K562 (cell line): ENCODE measurements around the gene MYL4. TPM values are rescaled to one million over a fixed set of nuclear protein-coding genes. Genes with fewer than 3 reads are reported as not detected.

Experiments used
- ATAC-seq: fragments of 200-7000 bp; cut with Tn5 transposase; 3 replicates; pipeline ENCODE4 v1.9.1; 2020; ENCODE audit warnings: moderate library complexity
- BruUV-seq: library from RNA; stranded (reverse); fragments of 400-500 nt; replicated peaks from 2 replicates; lab custom pipeline; 2021; lab: Mats Ljungman, UMichigan
- CTCF ChIA-PET: fragments of 300-600 bp; formaldehyde crosslinking; extraction: SDS; loops from one replicate; lab custom pipeline; 2021; ENCODE audit warnings: low intra/inter-chr PET ratio; lab: Yijun Ruan, JAX
- POLR2A ChIA-PET: fragments of 300-600, 350-650 bp; sonication (Branson Sonifier 250); formaldehyde crosslinking; extraction: SDS; loops from one replicate; lab custom pipeline; 2021; ENCODE audit warnings: antibody characterized with exemption, inconsistent platforms; lab: Yijun Ruan, JAX
- DNase-seq, 4 experiments: peaks; one replicate each; pipeline versions ENCODE4 v3.0.0 to v3.0.0-alpha.2; 2011 to 2018; ENCODE audit warnings: low spot score in 3 of 4, mixed read lengths in 3 of 4; ENCODE audit errors: extremely low read depth in 1 of 4
- FAIRE-seq: peaks from 2 replicates; lab custom pipeline; 2011; peaks lifted over from hg19 to GRCh38; lab: Jason Lieb, UNC
- H2AFZ ChIP-seq: 2 replicates; pipeline ENCODE4 v1.6.0; 2011; ENCODE audit warnings: low read depth, low read length, control low read depth, inconsistent platforms
- H3K27ac ChIP-seq: fragments of 200-600 bp; 3 replicates; pipeline ENCODE4 v1.8.0; 2011; ENCODE audit warnings: low read depth, mild to moderate bottlenecking, control low read depth, inconsistent platforms, low read length, moderate library complexity, mixed read lengths; ENCODE audit errors: extremely low read depth
- H3K27me3 ChIP-seq, 2 experiments: fragments of 300-600 bp in 1 of 2; 2 replicates in 1 of 2; 3 replicates in 1 of 2; pipeline versions ENCODE4 v1.6.0 to v1.8.0; 2011; ENCODE audit warnings: inconsistent platforms in 2 of 2, low read length in 2 of 2, mild to moderate bottlenecking in 1 of 2, mixed read lengths in 1 of 2, moderate library complexity in 1 of 2; ENCODE audit not compliant: control insufficient read depth in 2 of 2, insufficient read depth in 2 of 2
- H3K36me3 ChIP-seq: fragments of 300-600 bp; 3 replicates; pipeline ENCODE4 v1.8.0; 2011; ENCODE audit warnings: mild to moderate bottlenecking, low read length, inconsistent platforms; ENCODE audit not compliant: control insufficient read depth, insufficient read depth
- H3K4me1 ChIP-seq, 2 experiments: fragments of 200-600 bp in 1 of 2; replicated peaks in 1 of 2; 2 replicates in 1 of 2; 3 replicates in 1 of 2; pipeline versions ENCODE4 v1.5.1 to v1.8.0; 2011; ENCODE audit warnings: inconsistent platforms in 2 of 2, low read length in 2 of 2, mild to moderate bottlenecking in 1 of 2, mixed read lengths in 1 of 2, moderate library complexity in 1 of 2; ENCODE audit not compliant: control insufficient read depth in 2 of 2, insufficient read depth in 2 of 2
- H3K4me2 ChIP-seq: 2 replicates; pipeline ENCODE4 v1.6.1; 2011; ENCODE audit warnings: low read length, control low read depth, inconsistent platforms, mixed read lengths; ENCODE audit not compliant: insufficient read depth
- H3K4me3 ChIP-seq: fragments of 200-600 bp; sonication (generic), shearing (Covaris generic); 2 replicates; pipeline ENCODE4 v1.5.1; 2016; ENCODE audit warnings: control low read depth, inconsistent platforms
- H3K79me2 ChIP-seq: fragments of 200-600 bp; 3 replicates; pipeline ENCODE4 v1.8.0; 2011; ENCODE audit warnings: low read length, inconsistent platforms; ENCODE audit not compliant: control insufficient read depth, insufficient read depth
- H3K9ac ChIP-seq, 2 experiments: 2 replicates each; pipeline versions ENCODE4 v1.6.0 to v1.6.1; 2011; ENCODE audit warnings: low read depth in 2 of 2, low read length in 2 of 2, control low read depth in 1 of 2, inconsistent platforms in 1 of 2, mild to moderate bottlenecking in 1 of 2, mixed read lengths in 1 of 2; ENCODE audit not compliant: insufficient read depth in 1 of 2
- H3K9me1 ChIP-seq: one replicate; pipeline ENCODE4 v1.6.0; 2011; ENCODE audit warnings: inconsistent platforms, mild to moderate bottlenecking, low read length, moderate library complexity; ENCODE audit not compliant: control insufficient read depth, insufficient read depth
- H3K9me3 ChIP-seq: replicated peaks from 2 replicates; pipeline ENCODE4 v1.5.1; 2011; ENCODE audit warnings: low read depth, low read length, inconsistent platforms; ENCODE audit not compliant: control insufficient read depth, insufficient read depth
- H4K20me1 ChIP-seq: replicated peaks from 2 replicates; pipeline ENCODE4 v1.6.1; 2011; ENCODE audit warnings: low read length, inconsistent platforms, mixed read lengths; ENCODE audit not compliant: control insufficient read depth, insufficient read depth
- ARNT ChIP-seq, 2 experiments: fragments of 450-650 bp; IDR thresholded peaks; 2 replicates each; pipeline ENCODE4 v1.6.1; 2016; ENCODE audit warnings: mild to moderate bottlenecking in 1 of 2
- CHCHD3 ChIP-seq: fragments of 250-450 bp; sonication (Bioruptor Pico); IDR thresholded peaks from 2 replicates; pipeline ENCODE4 v2.1.2; 2022; ENCODE audit warnings: mild to moderate bottlenecking
- ETV1 ChIP-seq: fragments of 450-650 bp; conservative IDR thresholded peaks from 2 replicates; pipeline ENCODE4 v1.6.1; 2016; ENCODE audit warnings: missing genetic modification characterization, control low read depth, low read depth, missing compliant biosample characterization
- ETV5 ChIP-seq: sonication (generic); formaldehyde crosslinking; IDR thresholded peaks from 2 replicates; pipeline ENCODE4 v1.4.0; 2020; ENCODE audit warnings: low read depth, mild to moderate bottlenecking, missing genetic modification reagents
- FOXA1 ChIP-seq: fragments of 450-650 bp; IDR thresholded peaks from 2 replicates; pipeline ENCODE4 v1.6.1; 2016; ENCODE audit warnings: mild to moderate bottlenecking, borderline replicate concordance
- FOXK2 ChIP-seq, 2 experiments: fragments of 450-650 bp; IDR thresholded peaks in 1 of 2; conservative IDR thresholded peaks in 1 of 2; 2 replicates each; pipeline ENCODE4 v1.6.1; 2016; ENCODE audit warnings: low read depth in 2 of 2, mild to moderate bottlenecking in 1 of 2
- HDGF ChIP-seq: fragments of 450-650 bp; IDR thresholded peaks from 2 replicates; pipeline ENCODE4 v1.6.1; 2016
- HNRNPUL1 ChIP-seq: fragments of 200-400 bp; formaldehyde crosslinking; IDR thresholded peaks from 2 replicates; pipeline ENCODE4 v1.6.1; 2017; ENCODE audit warnings: low read length
- ILF3 ChIP-seq: fragments of 450-650 bp; IDR thresholded peaks from 2 replicates; pipeline ENCODE4 v1.6.1; 2018; ENCODE audit warnings: antibody characterized with exemption, mild to moderate bottlenecking, moderate library complexity, borderline replicate concordance
- RHOXF2B ChIP-seq: fragments of 250-450 bp; sonication (Bioruptor Pico); conservative IDR thresholded peaks from 2 replicates; pipeline ENCODE4 v1.5.1; 2021
- SMARCA4 ChIP-seq: fragments of 450-650 bp; IDR thresholded peaks from 2 replicates; pipeline ENCODE4 v1.6.1; 2016
- SRSF1 ChIP-seq: fragments of 200-400 bp; formaldehyde crosslinking; IDR thresholded peaks from 2 replicates; pipeline ENCODE4 v1.6.1; 2017; ENCODE audit warnings: mild to moderate bottlenecking, low read depth, low read length, moderate library complexity
- SRSF3 ChIP-seq: fragments of 200-400 bp; formaldehyde crosslinking; IDR thresholded peaks from 2 replicates; pipeline ENCODE4 v1.6.1; 2016; ENCODE audit warnings: mild to moderate bottlenecking, low read length, moderate library complexity; ENCODE audit not compliant: insufficient read depth
- SRSF9 ChIP-seq: fragments of 200-400 bp; formaldehyde crosslinking; IDR thresholded peaks from 2 replicates; pipeline ENCODE4 v1.6.1; 2017; ENCODE audit warnings: low read depth, low read length, borderline replicate concordance
- TRIM24 ChIP-seq, 2 experiments: fragments of 450-650 bp; IDR thresholded peaks; 2 replicates each; pipeline ENCODE4 v1.6.1; 2016
- TRIM28 ChIP-seq: fragments of 450-650 bp; IDR thresholded peaks from 2 replicates; pipeline ENCODE4 v1.6.1; 2017
- ZNF316 ChIP-seq: fragments of 450-650 bp; IDR thresholded peaks from 2 replicates; pipeline ENCODE4 v1.6.1; 2016
- ZNF408 ChIP-seq: fragments of 250-450 bp; sonication (Bioruptor Pico); IDR thresholded peaks from 2 replicates; pipeline ENCODE4 v1.4.0; 2020; ENCODE audit warnings: low read depth, mild to moderate bottlenecking, moderate library complexity
- ZNF707 ChIP-seq: fragments of 250-450 bp; sonication (Bioruptor Pico); conservative IDR thresholded peaks from 2 replicates; pipeline ENCODE4 v1.8.0; 2022; ENCODE audit warnings: inconsistent platforms, mild to moderate bottlenecking, moderate library complexity
- WGBS: fragments of 100-300 bp; shearing (Covaris generic); methylation state at CpG from one replicate; pipeline ENCODE4 v1.1.6; 2016; ENCODE audit warnings: low coverage, mixed read lengths; ENCODE audit not compliant: insufficient coverage; ENCODE audit errors: missing lambda C conversion rate; 5-methylcytosine and 5-hydroxymethylcytosine counted together
- in situ Hi-C: fragments of 300-500 bp; cut with MboI; formaldehyde crosslinking; loops from 4 replicates; pipeline ENCODE4 v1.15.0; 2018; ENCODE audit warnings: inconsistent platforms, mixed read lengths
- intact Hi-C: fragments of 100-400 bp; cut with micrococcal nuclease; formaldehyde crosslinking; loops from 2 replicates; pipeline ENCODE4 v1.14.2; 2022
- polyA plus RNA-seq, 8 experiments: library from polyadenylated mRNA; depleted of rRNA in 4 of 8; stranded (reverse) in 5 of 8; unstranded in 3 of 8; fragments of >200 nt; fragmentation: Nextera tagmentation in 2 of 8; fragmentation: Illumina TruSeq in 1 of 8; extraction: Ambion mirVana in 2 of 8; extraction: Trizol in 1 of 8; gene quantifications; 2 replicates each; pipeline versions ENCODE4 v1.2.1 to v1.2.3, GENCODE V29; 2011 to 2014; ENCODE audit warnings: inconsistent platforms in 1 of 8, missing spikeins in 1 of 8
- total RNA-seq, 7 experiments: library from RNA; depleted of rRNA in 6 of 7; stranded (reverse); fragments of >200 nt in 6 of 7; fragmentation: Illumina TruSeq in 2 of 7; extraction: Trizol in 2 of 7; gene quantifications; 2 replicates each; pipeline versions ENCODE4 v1.2.1 to v1.2.3, GENCODE V29; 2011 to 2021; ENCODE audit warnings: low replicate concordance in 1 of 7
- TF ChIP-seq, protein P1 (sequence below): fragments of 450-650 bp; formaldehyde crosslinking; IDR thresholded peaks from 2 replicates; pipeline ENCODE4 v1.4.0; 2020; ENCODE audit warnings: mild to moderate bottlenecking, mixed read lengths
- TF ChIP-seq, protein P2 (sequence below): sonication (generic); formaldehyde crosslinking; IDR thresholded peaks from 2 replicates; pipeline ENCODE4 v1.5.0; 2020; ENCODE audit warnings: missing genetic modification reagents

MYL4 gene
- total and polyA plus RNA-seq, 9 of the 15 experiments (the other 6 are each of a cell fraction or from before 2014, with no cell fraction given) = 117 to 423 (median 221) TPM

DNA sequence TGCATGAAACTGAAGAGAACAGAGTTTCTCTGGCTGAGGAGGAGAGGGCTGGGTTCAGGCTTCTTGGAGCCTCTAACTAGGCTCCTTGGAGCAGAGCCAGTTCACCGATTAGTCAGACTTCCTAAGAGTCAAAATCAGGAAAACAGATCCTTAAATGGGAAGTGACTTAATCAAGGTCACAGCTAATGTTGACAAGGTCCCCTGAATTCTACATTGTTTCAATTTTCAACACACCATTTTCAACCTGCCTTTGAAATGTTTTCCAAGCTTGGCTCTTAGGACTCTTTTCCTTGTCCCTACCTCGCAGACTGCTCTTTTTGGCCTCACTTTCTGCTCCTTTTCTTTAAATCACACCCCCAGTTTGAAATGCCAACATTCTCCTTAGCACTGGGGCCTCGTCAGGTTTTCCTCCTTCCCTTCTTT lies 16.3 kb downstream of the MYL4 start (continued):
- TF ChIP-seq SMARCA4 = no peak

DNA sequence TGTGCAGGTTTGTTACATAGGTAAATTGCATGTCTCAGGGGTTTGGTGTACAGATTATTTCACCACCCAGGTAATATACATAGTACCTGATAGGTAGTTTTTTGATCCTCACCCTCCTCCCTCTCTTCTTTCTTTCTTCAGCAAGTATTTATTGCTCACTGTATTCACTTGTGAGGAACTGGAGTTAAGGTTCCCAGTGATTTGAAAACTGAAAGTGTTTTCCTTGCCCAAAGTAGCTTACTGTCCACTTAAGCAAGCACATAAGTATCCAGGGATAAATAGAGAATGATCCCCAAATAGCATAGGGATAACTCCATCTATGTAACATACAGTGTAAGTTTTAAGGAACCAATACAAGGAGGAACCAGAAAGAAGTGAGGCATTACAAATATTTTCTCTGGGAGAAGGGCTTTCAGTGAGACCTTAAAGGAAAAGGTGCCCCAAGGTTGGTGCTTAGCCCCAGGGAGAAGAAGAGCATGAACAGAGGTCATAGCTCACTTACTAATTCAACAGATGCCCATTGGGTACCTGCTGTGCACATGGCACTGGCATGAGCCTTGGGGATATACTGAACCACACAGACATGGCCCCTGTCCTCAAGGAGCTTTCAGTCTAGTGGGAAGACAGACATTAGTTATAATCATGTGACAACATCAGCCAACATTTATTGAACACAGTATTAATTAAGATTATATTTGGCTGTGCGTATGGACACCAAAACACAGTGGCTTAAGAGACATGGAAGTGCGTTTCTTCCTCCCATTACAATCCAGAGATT lies 17.0 kb downstream of the MYL4 start:
- ChIA-PET POLR2A (interaction anchor here (0.6 to 1.4 kb wide), 5 partner anchors 16 to 423 kb away, joined by 3 to 5 read pairs (median 3); partner anchors contain the start of gene KPNB1), CTCF (no interaction called here)
- Histone ChIP-seq H3K9me1 (no peaks in the 10 kb centered on the region), H3K4me2 (no peak overlapping the region), H4K20me1 (no peaks in the 10 kb centered on the region), H3K4me1 (peaks cover 12 to 24% of the 10 kb centered on the region in 2 experiments; a peak in 4 of 5 replicates), H3K36me3 (peaks cover 34% of the 10 kb centered on the region), H3K9ac (no peak overlapping the region), H3K27me3 (no peaks in the 10 kb centered on the region), H3K4me3 (no peak overlapping the region), H3K9me3 (peaks cover 24% of the 10 kb centered on the region), H3K79me2 (no peaks in the 10 kb centered on the region), H3K27ac (peak overlapping the region; percentile 60; the same call in 1 of the 3 replicates), H2AFZ (no peak overlapping the region)
- BruUV-seq = no TSS peak
- in situ Hi-C loops = loop anchor here (10.0 kb wide), 1 partner anchor 389 kb away; no protein-coding TSS in a partner anchor
- intact Hi-C loops = no loop called here
- DNase-seq = no peak
- FAIRE-seq = no peak
- WGBS = 94% methylated on average over 2 of the region's 2 CpGs
- no peak for ATAC-seq
- TF ChIP-seq SRSF9 (no peak), ETV5 (no peak), ZNF707 (CRISPR knock-in tag) (no peak), ZNF316 (peak; percentile 75), CHCHD3 (no peak), ETV1 (tag) (no peak), RHOXF2B (CRISPR knock-in tag) (no peak), ARNT (IDR thresholded peaks at IDR 0.05) (no peak), ZNF408 (no peak), FOXA1 (no peak), TRIM24 (IDR thresholded peaks at IDR 0.05) (peak in 1 of 2 experiments; percentile 27; a peak in 1 of 4 replicates), HNRNPUL1 (no peak), SRSF3 (no peak), SRSF1 (no peak), FOXK2 (conservative IDR thresholded peaks at IDR 0.05 in 1 of 2, IDR thresholded peaks at IDR 0.05 in 1 of 2; ENCODE audit: low read depth in 2 of 2) (0 out of 4 replicates have a peak, but pooled peaks of 1 of the 2 experiments have one; percentile 28), TRIM28 (peak; percentile 56), ILF3 (no peak), HDGF (no peak)
- TF ChIP-seq, protein P1, sequence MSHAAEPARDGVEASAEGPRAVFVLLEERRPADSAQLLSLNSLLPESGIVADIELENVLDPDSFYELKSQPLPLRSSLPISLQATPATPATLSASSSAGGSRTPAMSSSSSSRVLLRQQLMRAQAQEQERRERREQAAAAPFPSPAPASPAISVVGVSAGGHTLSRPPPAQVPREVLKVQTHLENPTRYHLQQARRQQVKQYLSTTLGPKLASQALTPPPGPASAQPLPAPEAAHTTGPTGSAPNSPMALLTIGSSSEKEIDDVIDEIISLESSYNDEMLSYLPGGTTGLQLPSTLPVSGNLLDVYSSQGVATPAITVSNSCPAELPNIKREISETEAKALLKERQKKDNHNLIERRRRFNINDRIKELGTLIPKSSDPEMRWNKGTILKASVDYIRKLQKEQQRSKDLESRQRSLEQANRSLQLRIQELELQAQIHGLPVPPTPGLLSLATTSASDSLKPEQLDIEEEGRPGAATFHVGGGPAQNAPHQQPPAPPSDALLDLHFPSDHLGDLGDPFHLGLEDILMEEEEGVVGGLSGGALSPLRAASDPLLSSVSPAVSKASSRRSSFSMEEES (CRISPR knock-in tag) = peak; percentile 12; the same call in 1 of the 2 replicates
- TF ChIP-seq, protein P2, sequence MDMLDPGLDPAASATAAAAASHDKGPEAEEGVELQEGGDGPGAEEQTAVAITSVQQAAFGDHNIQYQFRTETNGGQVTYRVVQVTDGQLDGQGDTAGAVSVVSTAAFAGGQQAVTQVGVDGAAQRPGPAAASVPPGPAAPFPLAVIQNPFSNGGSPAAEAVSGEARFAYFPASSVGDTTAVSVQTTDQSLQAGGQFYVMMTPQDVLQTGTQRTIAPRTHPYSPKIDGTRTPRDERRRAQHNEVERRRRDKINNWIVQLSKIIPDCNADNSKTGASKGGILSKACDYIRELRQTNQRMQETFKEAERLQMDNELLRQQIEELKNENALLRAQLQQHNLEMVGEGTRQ (CRISPR knock-in tag) = no peak
